Measurements from ENCODE around the gene OR10AD1.
"Not testable (repeated sequence)": the region's sequence is repeated elsewhere in the genome, so short reads cannot be mapped to it uniquely, and the experiment has no call there.

The OR10AD1 gene

GRCh38 chr12:48203192-48203591, at the start of gene OR10AD1:
OR10AD1 (minus strand) TSS chr12:48203292; CDS start chr12:48203292, 0 bp downstream.
- no peak for DNase-seq

- no peak for DNase-seq
Observed at GRCh38 chr12:48247181-48247966, 44.3 kb upstream of the OR10AD1 start.

GRCh38 chr12:48237162-48237561, 34.1 kb upstream of the OR10AD1 start:
- DNase-seq: no peak

GRCh38 chr12:48235796-48236333, 32.8 kb upstream of the OR10AD1 start:
- DNase-seq: no peak

- DNase-seq: not testable (repeated sequence)
Observed at GRCh38 chr12:48231169-48231958, 28.3 kb upstream of the OR10AD1 start.

- not testable (repeated sequence) for DNase-seq
Observed at GRCh38 chr12:48224533-48224932, 21.4 kb upstream of the OR10AD1 start.

GRCh38 chr12:48221645-48222044, 18.6 kb upstream of the OR10AD1 start:
- DNase-seq: no peak

GRCh38 chr12:48220701-48221100, 17.6 kb upstream of the OR10AD1 start:
- DNase-seq: no peak

GRCh38 chr12:48219631-48220030, 16.5 kb upstream of the OR10AD1 start:
- DNase-seq: no peak

GRCh38 chr12:48216785-48217184, 13.7 kb upstream of the OR10AD1 start:
- DNase-seq: peak; percentile 93

GRCh38 chr12:48209495-48209894, 6.4 kb upstream of the OR10AD1 start:
- DNase-seq: not testable (repeated sequence)

- DNase-seq: no peak
Observed at GRCh38 chr12:48202766-48203165, 326 bp downstream of the OR10AD1 start.

GRCh38 chr12:48201516-48201915, 1.6 kb downstream of the OR10AD1 start:
- DNase-seq: no peak

- DNase-seq: no peak
Observed at GRCh38 chr12:48201091-48201490, 2.0 kb downstream of the OR10AD1 start.

GRCh38 chr12:48199774-48200221, 3.3 kb downstream of the OR10AD1 start:
- peak; percentile 63 for DNase-seq

GRCh38 chr12:48198985-48199384, 4.1 kb downstream of the OR10AD1 start:
- DNase-seq: no peak

- DNase-seq: peak; percentile 33
Observed at GRCh38 chr12:48198672-48198971, 4.5 kb downstream of the OR10AD1 start.

GRCh38 chr12:48197971-48198671, 5.0 kb downstream of the OR10AD1 start:
- peak; percentile 97 for DNase-seq

- DNase-seq: peak; percentile 60
Observed at GRCh38 chr12:48197549-48197970, 5.5 kb downstream of the OR10AD1 start.

GRCh38 chr12:48194799-48195201, 8.3 kb downstream of the OR10AD1 start:
- no peak for DNase-seq

- DNase-seq: no peak
Observed at GRCh38 chr12:48193623-48194022, 9.5 kb downstream of the OR10AD1 start.

GRCh38 chr12:48192861-48193260, 10.2 kb downstream of the OR10AD1 start:
- DNase-seq: no peak

GRCh38 chr12:48191096-48191495, 12.0 kb downstream of the OR10AD1 start:
- DNase-seq: no peak

Data from inflammatory macrophage treated with lipopolysaccharide for 4 hours (primary cell).